ENCODE results near the gene BANP.
A peak's percentile ranks its signal among the peaks of the same experiment; 100 is the strongest.
"Not testable (repeated sequence)": the region's sequence is repeated elsewhere in the genome, so short reads cannot be mapped to it uniquely, and the experiment has no call there.

Gene BANP

GRCh38 chr16:87996962-87997880, 46.0 kb downstream of the BANP start:
- no peak for DNase-seq

DNA sequence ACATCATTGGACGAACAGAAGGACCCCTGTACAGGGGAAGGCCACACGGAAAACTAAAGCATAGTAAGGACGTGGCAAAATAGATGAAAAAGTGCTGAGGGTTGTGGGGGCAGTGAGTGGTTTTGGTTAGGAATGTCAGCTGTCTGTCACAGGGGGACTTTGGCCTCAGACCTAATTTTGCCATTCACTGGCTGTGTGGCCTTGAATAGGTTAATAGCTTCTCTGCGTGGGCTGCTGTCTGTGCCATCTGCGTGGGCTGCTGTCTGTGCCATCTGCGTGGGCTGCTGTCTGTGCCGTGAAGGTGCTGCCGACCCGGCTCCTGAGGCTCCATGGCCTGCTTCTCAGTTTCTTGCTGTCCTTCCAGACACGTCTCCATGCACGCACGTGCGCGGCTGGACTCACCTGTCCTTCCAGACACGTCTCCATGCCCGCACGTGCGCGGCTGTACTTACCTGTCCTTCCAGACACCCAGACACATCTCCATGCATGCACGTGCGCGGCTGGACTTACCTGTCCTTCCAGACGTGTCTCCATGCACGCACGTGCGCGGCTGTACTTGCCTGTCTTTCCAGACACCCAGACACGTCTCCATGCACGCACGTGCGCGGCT, 47.1 kb downstream of the BANP start:
- DNase-seq = not testable (repeated sequence)

DNA sequence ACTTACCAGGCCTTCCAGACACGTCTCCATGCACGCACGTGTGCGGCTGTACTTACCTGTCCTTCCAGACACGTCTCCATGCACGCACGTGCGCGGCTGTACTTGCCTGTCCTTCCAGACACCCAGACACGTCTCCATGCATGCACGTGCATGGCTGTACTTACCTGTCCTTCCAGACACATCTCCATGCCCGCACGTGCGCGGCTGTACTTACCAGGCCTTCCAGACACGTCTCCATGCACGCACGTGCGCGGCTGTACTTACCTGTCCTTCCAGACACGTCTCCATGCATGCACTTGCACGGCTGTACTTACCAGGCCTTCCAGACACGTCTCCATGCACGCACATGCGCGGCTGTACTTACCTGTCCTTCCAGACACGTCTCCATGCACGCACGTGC, 47.8 kb downstream of the BANP start:
- DNase-seq = not testable (repeated sequence)

GRCh38 chr16:88002211-88002610, 51.0 kb downstream of the BANP start:
- no peak for DNase-seq

- no peak for DNase-seq
Measured at GRCh38 chr16:88002749-88003148, 51.5 kb downstream of the BANP start.

GRCh38 chr16:88003316-88003715, 52.1 kb downstream of the BANP start:
- DNase-seq = no peak

GRCh38 chr16:88003736-88004135, 52.5 kb downstream of the BANP start:
- DNase-seq = no peak

DNA sequence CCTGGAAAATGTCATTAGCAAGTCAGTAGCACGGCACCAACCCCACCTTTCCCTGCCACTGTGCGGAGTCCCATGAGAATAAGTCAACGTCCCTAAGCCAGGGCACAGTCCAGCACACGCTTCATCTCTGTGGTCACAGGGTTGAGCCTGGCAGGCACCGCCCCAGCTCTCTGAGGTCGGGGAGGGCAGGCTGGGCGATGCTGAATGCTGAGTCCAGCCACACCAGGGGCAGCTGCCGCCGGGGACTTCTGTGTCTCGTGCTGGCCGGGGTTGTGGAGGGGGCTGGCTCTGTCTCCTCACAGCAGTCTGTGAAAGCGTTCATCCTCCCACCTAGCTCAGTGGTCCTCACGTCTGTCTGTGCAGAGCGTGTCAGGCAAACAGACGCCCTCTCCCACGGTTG, 53.2 kb downstream of the BANP start:
- DNase-seq = no peak

DNA sequence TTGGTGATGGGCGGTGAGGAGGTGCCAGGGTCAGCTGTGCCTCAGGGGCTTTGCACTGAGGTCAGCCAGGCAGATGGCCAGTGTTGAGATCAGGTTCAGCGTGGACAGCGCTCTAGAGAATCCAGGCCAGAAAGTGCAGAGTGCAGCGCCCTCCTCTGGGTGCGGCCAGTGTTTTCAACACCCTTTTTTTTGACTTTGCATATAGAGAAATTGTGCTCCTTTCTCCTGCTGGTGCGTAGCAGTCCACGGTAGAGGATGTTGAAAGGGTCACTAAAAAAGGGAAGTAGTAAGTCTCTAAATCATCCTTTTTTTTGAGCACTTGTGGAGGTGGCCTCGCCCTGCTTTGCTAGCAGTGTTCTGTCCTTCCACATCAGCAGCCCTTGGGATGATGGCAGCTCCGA, 53.9 kb downstream of the BANP start:
- no peak for DNase-seq

- no peak for DNase-seq
Measured at GRCh38 chr16:88005968-88006367, 54.7 kb downstream of the BANP start.

GRCh38 chr16:88007321-88007731, 56.1 kb downstream of the BANP start:
- peak in 8 of 14 donors; percentile 28 to 78 (median 39) for DNase-seq

DNA sequence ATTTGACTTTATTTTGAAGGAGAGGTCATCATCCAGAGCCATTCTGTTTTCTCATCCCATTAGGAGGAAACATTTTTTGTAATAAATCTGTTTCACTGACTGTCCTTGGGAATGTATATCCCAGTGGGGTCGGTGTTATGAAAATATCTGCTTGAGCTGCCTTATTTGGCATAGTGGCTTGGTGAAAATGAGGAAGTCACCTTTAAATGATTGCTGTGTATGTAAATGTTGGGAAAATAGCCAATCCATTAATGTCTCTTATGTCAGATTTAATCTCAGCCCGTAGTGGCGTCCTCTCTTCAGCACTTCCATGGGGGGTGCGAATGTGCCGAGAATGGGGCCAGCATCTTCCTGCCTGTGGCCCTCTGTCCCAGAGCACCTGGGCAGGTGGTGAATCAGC, 57.6 kb downstream of the BANP start:
- DNase-seq = no peak

GRCh38 chr16:88009563-88010342, 58.5 kb downstream of the BANP start:
- no peak for DNase-seq

- no peak for DNase-seq
Measured at GRCh38 chr16:88010343-88010967, 59.2 kb downstream of the BANP start.

GRCh38 chr16:88010968-88011483, 59.8 kb downstream of the BANP start:
- DNase-seq = no peak

DNA sequence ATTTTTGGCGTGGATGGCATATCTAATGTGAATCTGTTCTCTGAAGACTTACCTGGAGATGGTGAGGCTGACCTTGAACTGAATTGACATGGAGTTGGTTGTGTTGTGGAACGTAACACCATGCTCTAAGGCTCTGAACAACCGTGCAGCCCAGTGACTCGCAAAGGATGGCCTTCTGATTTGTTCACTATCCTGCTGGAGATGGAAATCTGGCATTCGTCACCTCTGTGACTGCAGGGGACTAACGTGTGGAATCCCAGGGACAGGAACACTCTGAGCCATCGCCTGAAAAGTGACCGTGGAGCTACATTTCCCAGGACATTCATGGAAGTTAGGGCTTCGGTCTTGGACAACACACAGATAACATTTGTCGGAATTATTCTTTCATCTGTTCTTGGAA, 61.1 kb downstream of the BANP start:
- DNase-seq = no peak

DNA sequence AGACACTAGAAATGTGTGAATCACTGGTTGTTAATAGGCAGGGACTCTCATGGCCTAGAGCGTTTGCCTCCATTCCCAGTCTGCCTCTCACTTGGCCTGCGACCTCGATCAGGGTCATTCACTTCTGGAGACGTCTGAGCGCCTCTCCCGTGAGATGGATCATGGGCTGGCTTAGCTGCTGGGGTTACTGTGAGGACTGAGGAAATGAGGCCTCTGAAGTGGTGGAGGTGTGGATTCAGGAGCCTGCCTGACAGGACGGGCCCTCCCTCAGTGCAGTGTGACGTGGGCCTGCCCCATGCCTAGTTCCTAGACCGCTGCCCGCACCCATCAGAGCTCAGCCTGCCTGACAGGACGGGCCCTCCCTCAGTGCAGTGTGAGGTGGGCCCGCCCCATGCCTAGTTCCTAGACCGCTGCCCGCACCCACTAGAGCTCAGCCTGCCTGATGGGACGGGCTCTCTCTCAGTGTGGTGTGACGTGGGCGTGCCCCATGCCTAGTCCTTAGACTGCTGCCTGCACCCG, 61.9 kb downstream of the BANP start:
- DNase-seq = no peak

GRCh38 chr16:88013766-88014251, 62.6 kb downstream of the BANP start:
- no peak for DNase-seq

GRCh38 chr16:88014252-88014781, 63.1 kb downstream of the BANP start:
- DNase-seq = no peak

DNA sequence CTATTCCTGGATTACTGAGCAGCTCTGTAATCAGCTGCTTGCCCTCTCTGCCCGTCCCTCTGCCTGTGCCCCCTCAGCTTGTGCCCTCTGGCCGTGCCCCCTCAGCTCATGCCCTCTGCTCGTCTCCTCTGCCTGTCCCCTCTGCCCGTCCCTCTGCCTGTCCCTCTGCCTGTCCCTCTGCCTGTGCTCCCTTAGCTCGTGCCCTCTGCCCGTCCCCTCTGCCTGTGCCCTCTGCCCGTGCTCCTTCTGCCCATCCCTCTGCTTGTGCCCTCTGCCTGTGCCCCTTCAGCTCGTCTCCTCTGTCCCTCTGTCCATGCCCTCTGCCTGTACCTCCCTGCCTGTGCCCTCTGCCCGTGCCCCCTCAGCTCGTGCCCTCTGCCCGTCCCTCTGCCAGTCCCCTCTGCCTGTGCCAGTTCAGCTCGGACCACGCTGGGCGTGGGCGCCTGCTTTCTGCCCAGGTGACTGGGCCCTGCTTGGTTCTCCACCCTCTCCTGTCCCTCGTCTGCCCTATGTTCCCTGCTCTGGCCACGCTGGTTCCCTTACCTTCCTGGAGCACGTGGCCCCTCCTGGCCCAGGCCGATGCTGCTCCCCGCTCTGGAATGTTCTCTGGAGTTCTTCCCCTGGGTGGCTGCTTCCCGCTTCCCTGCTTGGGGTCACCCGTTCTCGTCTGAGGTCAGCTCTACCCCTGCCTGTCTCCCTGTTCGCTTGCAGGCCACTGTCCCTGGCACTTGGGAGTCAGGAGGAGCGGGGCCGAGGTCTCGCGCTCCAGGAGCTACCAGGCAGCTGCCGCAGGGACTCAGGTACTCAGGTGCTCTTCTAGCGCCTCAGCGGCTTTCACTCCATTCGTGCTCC, 63.9 kb downstream of the BANP start:
- no peak for DNase-seq

- no peak for DNase-seq
Measured at GRCh38 chr16:88015806-88016140, 64.5 kb downstream of the BANP start.
